Suppressor macrophage (primary cell): ENCODE data around the gene HIPK1.

Experiments used
- DNase-seq, 4 experiments: peaks; one replicate each; pipeline ENCODE4 v3.0.0-alpha.2; 2020 to 2022

HIPK1 gene

GRCh38 chr1:113913887-113914664, 15.0 kb upstream of the HIPK1 start:
- DNase-seq, result no peak

DNA sequence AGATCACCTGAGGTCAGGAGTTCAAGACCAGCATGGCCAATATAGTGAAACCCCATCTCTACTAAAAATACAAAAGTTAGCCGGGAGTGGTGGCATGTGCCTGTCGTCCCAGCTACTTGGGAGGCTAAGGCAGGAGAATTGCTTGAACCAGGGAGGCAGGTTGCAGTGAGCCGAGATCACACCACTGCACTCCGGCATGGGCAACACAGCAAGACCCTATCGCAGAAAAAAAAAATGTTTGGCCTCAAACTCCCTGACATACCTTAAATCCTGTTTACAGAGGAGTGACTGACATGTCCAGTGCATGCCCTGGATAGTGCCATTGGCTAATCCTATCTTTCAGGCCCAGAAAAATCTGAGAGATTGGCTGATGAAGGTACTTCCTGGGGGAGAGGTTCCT, 12.2 kb upstream of the HIPK1 start:
- no peak for DNase-seq

DNA sequence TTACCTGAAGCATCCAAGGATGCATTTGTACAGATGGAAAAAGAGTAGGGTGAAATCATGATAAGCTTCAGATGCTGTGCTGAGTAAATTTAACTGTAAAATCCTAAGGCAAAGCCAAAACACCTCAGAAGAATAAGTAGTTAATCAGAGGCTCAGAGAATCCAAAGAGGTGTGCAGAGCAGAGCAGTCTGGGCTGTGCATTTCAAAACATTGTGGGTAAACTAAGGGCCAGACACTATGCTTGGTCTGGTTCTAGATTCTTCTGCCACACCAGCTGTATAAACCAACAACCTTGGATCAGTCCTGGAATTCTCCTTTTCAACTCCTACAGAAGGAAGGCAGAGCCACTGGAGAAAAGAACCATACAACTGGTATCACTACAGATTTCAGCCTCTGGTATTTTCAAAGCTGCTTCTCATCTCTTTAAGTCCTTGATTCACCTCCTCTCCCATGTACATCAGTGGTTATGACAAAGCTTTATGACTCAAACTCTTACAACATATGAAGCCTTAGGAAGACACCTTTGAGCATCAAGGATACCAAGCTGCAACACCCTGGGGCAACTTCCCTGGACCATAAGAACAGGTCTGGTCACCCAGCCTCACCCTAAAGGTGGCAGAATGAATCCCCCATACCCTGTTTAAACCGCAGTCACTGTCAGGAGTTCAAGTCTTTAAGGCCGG, 11.6 kb upstream of the HIPK1 start:
- no peak for DNase-seq

DNA sequence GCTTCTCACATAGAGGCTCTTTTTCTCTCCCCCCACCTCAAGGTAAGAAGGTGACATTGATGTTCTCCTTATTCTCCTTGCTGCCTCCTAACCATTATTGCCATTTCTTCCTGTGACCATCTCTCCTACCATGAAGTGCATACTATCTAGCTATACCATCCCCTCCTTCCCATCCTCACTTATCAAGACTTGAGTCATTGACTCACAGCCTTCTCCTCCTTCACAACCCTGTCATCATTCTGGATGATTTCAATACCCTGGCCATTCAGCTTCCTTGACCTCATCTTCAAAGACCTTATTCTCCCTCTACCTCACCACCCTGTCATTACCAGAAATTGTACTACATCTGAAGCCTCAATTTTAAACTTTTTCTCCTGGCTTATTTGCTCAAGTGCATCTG, 10.9 kb upstream of the HIPK1 start:
- no peak for DNase-seq

DNA sequence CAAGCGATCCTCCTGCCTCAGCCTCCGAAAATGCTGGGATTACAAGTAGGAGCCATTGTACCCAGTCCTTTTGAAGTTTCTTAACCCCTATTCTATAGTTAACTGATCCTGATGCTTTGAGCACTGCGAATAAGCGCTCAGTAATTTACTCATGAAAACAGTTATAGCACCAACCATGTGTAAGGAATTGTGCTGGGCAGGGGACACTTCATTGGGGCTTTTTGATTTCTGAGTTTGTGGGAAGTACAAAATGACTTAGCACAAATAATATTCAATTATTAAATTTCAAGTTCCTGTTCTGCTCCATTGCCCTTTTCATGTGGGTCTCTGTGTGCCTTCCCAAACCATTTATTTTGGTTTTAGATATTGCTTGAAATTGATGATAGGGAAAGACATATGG, 6.2 kb upstream of the HIPK1 start:
- no peak for DNase-seq

GRCh38 chr1:113924473-113924872, 4.7 kb upstream of the HIPK1 start:
- DNase-seq, result no peak

DNA sequence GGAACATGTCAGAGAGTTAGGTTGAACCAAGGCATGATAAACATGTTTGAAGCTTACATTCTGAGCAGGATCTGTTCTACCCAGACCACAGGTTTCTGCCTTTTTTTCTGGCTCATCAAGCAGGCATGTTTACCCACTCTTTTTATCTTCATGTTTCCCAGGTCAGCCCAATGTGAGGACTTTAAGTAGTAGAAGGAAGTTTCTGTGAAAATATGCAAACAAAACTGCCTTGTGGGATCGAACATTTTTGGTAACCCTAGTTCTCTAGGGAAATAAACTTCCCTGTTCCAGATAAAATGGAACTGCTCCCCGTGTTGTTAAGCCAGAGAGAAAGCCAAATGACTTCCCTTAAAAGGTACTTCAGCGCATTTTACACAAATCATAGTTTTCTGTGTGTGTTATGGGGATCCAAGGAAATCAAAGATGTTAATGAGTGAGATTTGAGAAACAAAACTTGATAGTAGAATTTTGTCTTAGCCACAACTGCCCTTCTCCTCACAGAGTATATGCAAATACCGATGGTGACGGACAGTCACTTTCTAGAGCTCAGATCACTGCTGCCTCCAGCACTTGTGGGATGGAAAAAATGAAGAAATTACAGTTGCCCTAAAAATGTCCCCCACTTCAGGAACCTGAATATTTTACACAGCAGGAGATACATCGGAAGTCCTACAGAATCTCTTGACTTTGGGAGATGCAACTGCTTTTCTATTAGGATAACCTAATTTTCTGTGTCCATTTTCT, 765 bp upstream of the HIPK1 start:
- peak; percentile 31 to 56 (median 44) for DNase-seq

- DNase-seq, result peak; percentile 59 to 83 (median 70)
Observed at GRCh38 chr1:113929750-113930498, 800 bp downstream of the HIPK1 start.

GRCh38 chr1:113930499-113931161, 1.5 kb downstream of the HIPK1 start:
- DNase-seq, result peak; percentile 48 to 70 (median 58)

DNA sequence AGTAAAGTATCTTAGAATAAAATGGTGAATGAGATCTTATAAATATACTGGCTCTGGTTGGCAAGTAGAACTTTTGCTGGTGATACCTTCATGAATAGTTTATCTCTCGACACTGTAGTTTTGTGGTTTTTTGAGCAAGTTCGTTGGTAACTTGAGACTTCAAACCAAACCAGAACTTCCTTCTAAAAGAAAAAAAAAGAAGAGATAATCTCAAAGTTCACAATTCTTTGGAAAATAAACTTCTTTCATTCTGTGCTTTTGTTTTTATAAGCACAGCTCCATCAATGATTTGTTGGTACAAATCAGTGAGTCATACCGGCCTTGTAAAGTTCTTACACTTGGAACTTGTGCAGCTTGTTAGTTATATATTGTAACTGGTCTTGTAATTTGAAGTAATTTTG, 2.3 kb downstream of the HIPK1 start:
- DNase-seq, result peak in 2 of 4 experiments; percentile 10 to 16

DNA sequence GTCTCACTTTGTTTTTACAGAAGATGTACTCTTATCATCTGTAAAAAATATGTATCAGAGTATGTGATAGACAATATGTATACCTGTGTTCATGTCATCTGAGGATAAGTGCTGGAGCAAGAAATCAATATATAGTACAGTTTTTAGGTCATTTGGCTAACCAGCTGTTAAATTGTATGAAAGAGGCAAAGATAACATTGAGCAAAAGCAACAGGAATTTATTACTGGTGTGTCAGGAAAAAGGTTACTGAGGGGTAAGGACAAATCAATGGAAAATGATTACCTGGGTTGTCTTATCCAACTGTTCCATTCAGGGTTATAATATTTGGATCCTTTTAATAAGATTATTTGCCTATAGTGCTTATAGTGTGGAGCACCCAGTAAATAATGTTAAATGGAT, 4.9 kb downstream of the HIPK1 start:
- no peak for DNase-seq

DNA sequence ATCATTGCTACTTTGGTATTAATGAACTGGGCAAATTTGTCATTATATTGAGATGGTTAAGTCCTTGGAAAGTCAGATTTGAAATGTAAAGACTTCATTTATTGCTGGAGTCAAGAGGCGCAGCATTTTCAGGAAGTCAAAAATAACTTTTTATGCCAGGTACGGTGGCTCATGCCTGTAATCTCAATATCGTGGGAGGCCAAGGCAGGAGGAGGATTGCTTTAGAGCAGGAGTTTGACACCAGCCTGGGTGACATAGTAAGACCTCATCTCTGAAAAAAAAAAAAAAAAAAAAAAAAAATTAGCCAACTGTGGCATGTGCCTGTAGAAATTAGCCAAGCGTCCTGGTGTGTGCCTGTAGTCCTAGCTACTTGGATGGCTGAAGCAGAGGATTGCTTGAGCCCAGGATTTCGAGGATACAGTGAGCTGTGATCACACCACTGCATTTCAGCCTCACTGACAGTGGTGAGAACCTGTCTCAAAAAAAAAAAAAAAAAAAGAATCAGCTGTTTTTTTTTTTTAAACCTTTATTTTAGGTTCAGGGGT, 5.5 kb downstream of the HIPK1 start:
- peak in 2 of 4 experiments; percentile 8 to 30 for DNase-seq

GRCh38 chr1:113935176-113935575, 6.1 kb downstream of the HIPK1 start:
- DNase-seq, result no peak

DNA sequence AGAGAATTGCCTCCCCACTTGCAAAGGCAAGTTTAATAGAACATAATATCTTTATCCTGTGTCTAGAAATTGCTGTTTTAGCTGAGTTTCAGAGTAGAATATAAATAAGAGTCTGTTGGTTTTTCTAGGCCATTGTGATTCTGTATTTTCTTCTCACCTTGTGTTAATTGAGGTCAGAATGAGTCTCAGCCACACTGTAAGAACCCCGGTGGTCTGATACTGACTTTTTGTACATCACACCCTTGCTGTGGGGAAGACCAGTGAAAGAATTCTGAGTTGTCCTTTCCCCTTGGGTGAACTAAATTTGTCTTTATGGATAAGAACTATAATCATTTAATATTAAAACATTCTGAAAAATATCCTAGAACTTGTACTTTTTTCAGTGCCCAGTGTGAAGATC, 6.8 kb downstream of the HIPK1 start:
- no peak for DNase-seq

- DNase-seq, result no peak
Observed at GRCh38 chr1:113937146-113937545, 8.0 kb downstream of the HIPK1 start.

GRCh38 chr1:113938192-113938591, 9.1 kb downstream of the HIPK1 start:
- no peak for DNase-seq

DNA sequence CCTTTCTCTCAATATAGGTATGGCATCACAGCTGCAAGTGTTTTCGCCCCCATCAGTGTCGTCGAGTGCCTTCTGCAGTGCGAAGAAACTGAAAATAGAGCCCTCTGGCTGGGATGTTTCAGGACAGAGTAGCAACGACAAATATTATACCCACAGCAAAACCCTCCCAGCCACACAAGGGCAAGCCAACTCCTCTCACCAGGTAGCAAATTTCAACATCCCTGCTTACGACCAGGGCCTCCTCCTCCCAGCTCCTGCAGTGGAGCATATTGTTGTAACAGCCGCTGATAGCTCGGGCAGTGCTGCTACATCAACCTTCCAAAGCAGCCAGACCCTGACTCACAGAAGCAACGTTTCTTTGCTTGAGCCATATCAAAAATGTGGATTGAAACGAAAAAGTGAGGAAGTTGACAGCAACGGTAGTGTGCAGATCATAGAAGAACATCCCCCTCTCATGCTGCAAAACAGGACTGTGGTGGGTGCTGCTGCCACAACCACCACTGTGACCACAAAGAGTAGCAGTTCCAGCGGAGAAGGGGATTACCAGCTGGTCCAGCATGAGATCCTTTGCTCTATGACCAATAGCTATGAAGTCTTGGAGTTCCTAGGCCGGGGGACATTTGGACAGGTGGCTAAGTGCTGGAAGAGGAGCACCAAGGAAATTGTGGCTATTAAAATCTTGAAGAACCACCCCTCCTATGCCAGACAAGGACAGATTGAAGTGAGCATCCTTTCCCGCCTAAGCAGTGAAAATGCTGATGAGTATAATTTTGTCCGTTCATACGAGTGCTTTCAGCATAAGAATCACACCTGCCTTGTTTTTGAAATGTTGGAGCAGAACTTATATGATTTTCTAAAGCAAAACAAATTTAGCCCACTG, 11.5 kb downstream of the HIPK1 start:
- DNase-seq, result peak in 3 of 4 experiments; percentile 17 to 50 (median 33)

DNA sequence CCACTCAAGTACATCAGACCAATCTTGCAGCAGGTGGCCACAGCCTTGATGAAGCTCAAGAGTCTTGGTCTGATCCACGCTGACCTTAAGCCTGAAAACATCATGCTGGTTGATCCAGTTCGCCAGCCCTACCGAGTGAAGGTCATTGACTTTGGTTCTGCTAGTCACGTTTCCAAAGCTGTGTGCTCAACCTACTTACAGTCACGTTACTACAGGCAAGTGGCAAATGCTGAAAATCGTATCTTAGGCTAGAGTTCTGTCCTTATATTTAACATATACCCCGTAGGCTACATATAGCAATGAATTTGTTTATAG, 12.1 kb downstream of the HIPK1 start:
- no peak for DNase-seq

- no peak for DNase-seq
Observed at GRCh38 chr1:113942527-113942926, 13.4 kb downstream of the HIPK1 start.

GRCh38 chr1:113943028-113943811, 14.1 kb downstream of the HIPK1 start:
- peak in 3 of 4 experiments; percentile 25 to 84 (median 83) for DNase-seq
